Measurements from ENCODE around the gene ACTN1.

Gene ACTN1

GRCh38 chr14:68948686-68949600 is 30.2 kb downstream of the ACTN1 start:
- DNase-seq, result no peak

- DNase-seq, result no peak
Measured at GRCh38 chr14:68947802-68948201, 31.3 kb downstream of the ACTN1 start.

- no peak for DNase-seq
Measured at GRCh38 chr14:68946489-68946822, 32.6 kb downstream of the ACTN1 start.

GRCh38 chr14:68945585-68946488 is 33.3 kb downstream of the ACTN1 start:
- no peak for DNase-seq

GRCh38 chr14:68945190-68945584 is 33.9 kb downstream of the ACTN1 start:
- no peak for DNase-seq

DNA sequence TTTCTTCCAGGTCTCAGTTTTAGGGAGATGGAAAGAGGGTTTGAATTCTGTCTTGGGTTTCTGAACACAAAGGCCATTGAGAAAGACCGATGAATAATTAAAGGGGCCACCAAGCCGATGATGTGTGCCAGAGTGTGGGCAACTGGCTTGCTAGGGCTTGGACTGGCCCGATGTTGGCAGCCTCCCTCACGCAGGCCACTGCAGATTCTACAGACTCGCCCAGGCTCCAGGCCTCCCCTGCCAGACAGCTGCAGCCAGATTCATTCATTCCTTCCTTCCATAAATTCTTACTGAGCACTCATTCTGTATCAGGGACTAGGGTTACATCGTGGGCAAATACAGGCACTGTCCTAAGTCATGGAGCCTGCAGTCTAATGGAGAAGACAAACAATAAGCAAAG is 34.9 kb downstream of the ACTN1 start:
- no peak for DNase-seq

DNA sequence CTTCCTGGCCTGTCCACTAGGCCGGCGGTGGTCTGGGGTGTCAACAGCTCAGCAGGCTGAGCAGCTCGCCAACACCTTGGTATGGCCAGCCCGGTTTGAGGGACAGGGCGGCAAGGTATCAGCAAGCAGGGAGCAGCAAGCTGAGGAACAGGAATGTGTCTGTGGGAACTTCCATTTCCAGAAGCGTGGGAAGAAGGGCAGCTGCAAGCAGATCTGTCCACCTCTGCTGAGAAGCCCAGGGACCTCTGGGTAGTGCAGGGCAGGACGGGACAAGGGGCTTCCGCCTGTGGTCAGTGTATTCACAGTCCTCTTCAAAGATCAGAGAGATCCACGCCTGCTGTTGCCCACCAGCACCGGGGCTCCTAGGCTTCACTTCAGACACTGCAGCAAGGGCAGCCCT is 36.0 kb downstream of the ACTN1 start:
- DNase-seq, result no peak

DNA sequence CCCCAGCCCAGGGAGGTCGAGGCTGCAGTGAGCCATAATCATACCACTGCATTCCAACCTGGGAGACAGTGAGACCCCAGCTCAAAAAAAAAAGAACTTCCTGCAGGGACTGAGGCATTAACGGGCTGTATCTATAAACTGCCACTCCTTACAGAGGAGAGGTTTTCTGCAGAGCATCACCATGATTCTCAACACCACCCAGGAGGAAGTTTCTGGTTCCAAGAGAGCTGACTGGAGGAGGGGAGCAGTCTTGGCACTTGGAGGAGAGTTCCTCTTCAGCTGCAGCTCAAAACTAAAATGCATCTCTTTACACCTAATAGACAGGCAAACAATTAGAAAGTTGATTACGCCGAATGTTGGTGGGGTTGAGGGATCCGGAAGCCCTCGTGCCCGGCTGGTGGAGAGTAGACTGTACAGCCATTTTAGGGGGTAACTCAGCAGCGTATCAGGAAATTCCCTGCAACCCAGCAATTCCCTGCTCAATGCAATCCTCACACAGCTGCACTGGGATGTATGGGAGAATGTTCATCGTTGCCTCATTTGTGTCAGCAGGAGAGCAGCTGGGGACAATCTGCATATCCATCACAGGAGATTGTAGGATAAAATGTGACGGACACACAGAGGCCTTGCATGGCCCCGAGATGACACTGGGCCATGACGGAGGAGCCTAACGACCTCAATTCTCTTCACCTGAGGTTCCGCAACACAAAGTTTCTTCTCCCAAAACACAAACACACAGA is 36.6 kb downstream of the ACTN1 start:
- DNase-seq, result no peak

DNA sequence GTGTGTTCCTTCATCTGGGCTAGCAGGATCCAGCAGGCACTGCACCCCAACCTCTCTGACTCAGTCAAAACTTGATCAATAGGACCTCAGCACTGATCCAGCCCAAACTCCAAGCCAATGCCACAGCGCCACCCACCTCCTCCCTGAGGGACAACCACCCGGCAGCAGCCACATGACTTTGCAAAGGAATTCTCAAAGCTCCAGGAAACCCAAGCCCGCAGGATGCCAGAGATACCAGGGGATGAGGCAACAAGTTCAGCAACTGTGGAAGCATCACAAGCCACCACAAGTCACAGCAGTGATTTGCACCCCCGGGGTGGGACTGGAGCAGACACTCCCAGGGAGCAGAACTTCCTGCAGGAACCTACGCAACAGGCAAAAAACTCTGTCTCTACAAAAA is 37.3 kb downstream of the ACTN1 start:
- no peak for DNase-seq

- DNase-seq, result no peak
Measured at GRCh38 chr14:68940614-68941185, 38.4 kb downstream of the ACTN1 start.

DNA sequence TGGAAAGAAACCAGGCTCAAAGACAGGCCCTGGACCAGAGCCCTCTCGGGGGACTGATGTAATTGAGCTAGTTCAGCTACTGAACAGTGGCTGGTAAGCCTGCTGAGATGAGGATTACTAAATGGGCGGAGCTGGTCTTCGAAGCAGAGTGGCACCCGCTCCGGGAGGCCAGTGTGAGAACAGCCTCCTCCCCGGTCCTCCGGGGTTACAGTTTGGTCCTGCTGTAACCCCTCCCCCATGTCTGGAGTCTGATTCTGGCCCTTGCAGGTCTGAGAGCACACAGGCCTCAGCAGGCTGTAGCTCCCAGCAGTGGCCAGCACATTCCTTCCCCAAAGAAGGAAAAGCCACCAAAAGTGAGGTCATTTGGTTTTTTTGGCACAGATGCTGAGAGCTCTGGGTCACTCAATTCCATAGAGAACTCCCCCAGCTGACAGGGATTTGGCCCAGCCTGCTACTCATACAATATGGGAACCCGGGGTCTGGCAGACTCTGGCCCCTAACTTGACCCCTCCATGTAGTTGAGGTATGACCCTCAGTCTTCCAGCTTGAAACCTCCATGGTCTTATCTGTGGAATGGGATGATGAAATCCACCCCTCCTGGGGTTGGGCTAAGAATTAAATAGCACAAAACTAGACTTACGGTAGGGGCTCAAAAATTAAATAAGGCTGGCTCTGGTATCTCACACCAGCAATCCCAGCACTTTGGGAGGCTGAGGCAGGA is 39.0 kb downstream of the ACTN1 start:
- DNase-seq, result no peak

GRCh38 chr14:68939181-68939892 is 39.8 kb downstream of the ACTN1 start:
- no peak for DNase-seq

GRCh38 chr14:68938271-68939150 is 40.6 kb downstream of the ACTN1 start:
- no peak for DNase-seq

GRCh38 chr14:68937471-68938270 is 41.4 kb downstream of the ACTN1 start:
- DNase-seq, result no peak

DNA sequence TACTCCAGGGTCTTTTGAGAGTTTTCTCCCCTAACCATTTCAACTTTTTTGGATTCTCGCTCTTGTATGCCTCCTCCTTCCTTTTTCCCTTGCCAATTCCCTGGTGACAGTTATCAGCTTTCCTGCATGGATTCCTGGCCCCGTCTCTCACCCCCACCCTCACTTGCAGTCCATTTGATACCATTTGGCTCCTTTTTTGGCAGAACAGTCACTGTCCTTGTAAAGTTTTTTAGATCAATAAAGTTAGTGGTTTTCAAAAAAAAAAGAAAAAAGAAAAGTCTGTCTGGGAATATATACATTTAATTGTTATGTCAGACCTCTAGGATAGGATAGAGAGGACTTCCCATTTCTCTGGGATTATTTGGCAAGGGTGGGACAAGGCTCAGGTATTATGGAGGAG is 42.1 kb downstream of the ACTN1 start:
- DNase-seq, result no peak

DNA sequence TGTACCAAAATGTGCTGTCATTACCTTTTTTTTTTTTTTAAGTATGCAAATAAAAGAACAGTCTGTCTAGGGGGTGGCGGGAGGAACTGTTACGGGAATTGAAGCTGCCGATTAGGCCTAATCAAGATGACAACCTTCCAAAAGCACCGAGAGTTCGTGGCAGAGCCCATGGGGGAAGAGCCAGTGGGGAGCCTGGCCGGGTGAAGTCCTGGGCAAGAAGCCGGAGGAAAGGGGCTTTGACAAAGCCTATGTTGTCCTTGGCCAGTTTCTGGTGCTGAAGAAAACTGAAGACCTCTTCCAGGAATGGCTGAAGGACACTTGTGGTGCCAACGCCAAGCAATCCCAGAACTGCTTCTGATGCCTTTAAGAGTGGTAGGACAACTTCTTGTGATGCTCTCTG is 42.6 kb downstream of the ACTN1 start:
- no peak for DNase-seq

DNA sequence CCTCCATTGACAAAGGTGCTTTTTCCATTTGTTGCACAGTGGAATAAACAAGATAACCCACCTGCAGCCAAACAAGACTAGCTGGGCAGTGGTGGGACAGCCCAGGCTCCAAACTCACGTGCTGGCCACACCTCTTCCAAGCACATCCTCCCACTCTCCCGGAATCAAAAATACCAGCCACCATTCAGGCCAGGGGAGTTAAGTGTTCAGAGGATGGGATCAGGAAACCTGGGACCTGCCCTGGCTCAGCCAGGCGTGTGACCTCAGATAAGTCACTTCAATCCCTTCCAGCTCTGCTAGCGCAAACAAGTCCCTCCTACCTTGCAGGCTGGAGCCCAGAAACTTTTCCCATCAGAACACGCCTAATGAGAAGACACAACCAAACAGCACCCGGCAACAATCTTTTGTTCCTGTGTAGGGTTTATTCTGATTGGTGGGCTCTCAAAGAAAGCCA is 43.3 kb downstream of the ACTN1 start:
- DNase-seq, result no peak

DNA sequence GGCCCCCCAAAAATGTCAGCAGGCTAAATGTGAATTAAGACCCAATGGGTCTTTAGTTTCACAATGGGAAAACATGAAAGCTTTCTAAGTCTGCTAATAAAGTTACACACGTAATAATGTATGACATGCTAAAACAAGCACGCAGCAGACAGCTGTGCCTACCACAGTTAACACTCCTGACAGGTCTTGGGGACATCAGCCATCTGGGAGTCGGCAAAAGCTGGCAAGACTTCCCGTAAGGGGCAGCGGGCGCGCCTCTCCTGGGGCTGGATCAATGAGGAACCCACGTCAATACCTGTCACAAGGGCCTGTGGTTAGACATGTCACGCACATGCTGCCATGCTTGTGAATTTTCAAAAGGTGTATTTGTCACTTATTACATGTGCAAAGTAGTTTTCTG is 45.0 kb downstream of the ACTN1 start:
- DNase-seq, result no peak

DNA sequence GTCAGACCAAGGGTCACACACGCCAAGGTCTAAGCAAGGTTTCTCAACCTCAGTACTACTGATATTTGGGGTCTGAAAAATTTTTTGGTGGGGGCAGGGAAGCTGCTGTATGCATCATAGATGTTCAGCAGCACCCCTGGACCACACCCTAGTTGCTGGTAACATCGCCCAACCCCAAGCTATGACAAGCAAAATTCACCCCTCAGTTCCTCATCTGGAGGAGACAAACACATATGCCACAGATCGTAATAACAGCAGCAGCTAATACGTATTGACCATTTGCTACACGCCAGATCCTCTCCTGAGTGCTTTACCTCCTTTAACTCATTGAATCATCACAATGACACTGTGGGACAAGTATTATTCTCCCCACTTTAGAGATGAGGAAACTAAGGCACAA is 46.4 kb downstream of the ACTN1 start:
- no peak for DNase-seq

GRCh38 chr14:68932231-68932630 is 46.9 kb downstream of the ACTN1 start:
- DNase-seq, result no peak

All from activated CD4-positive, CD25-positive, alpha-beta regulatory T cell treated with anti-CD3 and anti-CD28 coated beads, Interleukin-2, amount 50 U/mL, for 72 hours (primary cell).